ENCODE results near the gene THAP4.

GRCh38 chr2:241648453-241648852 is 11.5 kb upstream of the THAP4 start:
- TF ChIP-seq RXRA (IDR thresholded peaks at IDR 0.05; ENCODE audit: borderline replicate concordance, low read depth) (no peak), CTCF (IDR thresholded peaks at IDR 0.05) (no peak), YY1 (IDR thresholded peaks at IDR 0.05; ENCODE audit: low read depth) (no peak), MAX (IDR thresholded peaks at IDR 0.05; ENCODE audit: low read depth) (no peak), REST (IDR thresholded peaks at IDR 0.05; ENCODE audit: low read depth, low read length) (no peak), FOXM1 (IDR thresholded peaks at IDR 0.05; ENCODE audit: low read depth) (no peak), RCOR1 (IDR thresholded peaks at IDR 0.05; ENCODE audit: low read length) (no peak), MEF2A (IDR thresholded peaks at IDR 0.05; ENCODE audit: borderline replicate concordance, low read depth) (no peak), SIN3A (IDR thresholded peaks at IDR 0.05; ENCODE audit: borderline replicate concordance, low read depth, low read length) (no peak)
